GM11168 (cell line): ENCODE results near the gene C1GALT1.
"Not testable (repeated sequence)": the region's sequence is repeated elsewhere in the genome, so short reads cannot be mapped to it uniquely, and the experiment has no call there.

ENCODE experiments used
- in situ Hi-C: fragments of 300-500 bp; cut with MboI; formaldehyde crosslinking; loops from one replicate; pipeline ENCODE4 v1.12.0; 2022; ENCODE audit warnings: low sequenced_read_pairs; ENCODE audit not compliant: unreplicated experiment

Gene C1GALT1

DNA sequence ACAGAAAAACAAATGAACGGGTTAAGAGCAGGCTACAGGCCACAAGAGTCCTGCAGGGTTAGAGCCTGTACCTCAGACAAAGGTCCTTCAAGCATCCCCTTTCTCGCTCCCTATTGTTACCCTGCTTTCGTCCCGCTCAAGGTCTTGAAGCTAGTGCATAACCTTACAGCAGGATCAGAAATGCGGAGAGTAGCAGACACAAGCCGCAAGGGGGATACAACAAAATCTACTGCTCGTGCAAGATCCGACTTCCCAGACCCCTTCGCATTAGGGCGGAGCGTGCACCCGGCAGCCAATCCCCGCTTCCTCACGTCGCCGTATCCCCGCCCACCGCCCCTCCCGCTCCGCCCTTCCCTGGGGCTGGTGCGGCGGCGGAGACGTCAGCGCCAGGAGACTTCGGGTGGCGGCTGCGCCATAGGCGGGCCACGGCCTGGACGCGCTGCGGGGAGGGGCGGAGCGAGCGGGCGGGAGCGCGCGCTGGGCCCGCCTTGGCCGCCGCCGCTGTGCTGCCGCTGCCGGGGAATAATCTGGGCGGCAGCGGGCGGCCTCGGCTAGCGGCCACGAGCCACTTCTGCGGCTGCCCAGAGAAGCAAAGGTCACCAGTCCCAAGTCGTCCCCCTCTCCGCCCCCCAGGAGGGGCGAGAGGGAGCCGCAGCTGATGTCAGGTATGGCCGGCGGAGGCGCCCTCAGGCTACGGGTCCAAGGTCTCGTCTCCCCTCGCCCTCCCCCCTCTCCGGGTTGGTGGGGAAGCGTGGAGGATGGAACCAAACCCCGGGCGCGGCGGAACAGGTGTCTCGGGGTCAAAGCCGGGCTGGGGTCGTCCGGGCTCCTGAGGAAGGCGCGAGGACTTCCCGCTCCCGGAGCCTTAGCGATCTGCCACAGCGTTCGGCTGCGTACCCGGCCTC, at the start of gene C1GALT1:
C1GALT1 (plus strand) TSS at position 389 of the 905 bp plus-strand sequence. CDS start 51,776 bp downstream, outside the sequence.
- in situ Hi-C loops = loop anchor here (10.0 kb wide), 2 partner anchors 72 to 352 kb away; partner anchors contain the start of gene COL28A1

DNA sequence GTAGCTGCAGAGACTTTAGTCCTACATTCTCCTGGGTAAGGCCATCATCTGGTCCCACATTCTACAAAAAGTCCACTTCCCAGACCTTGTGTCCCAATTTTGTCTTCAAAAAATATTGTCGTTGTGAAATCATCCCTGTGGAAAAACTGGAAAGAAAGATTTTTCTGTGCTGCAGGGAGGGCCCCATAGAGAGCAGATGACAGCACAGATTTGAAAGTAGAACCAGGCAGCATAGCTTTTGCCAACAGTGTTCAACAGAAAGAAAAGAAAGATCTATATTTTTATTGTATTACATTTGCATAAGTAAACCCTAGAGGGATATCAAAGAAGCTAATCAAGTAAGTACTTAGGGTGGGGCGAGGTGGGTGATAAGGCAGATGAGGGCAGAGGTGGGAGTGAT, 48.3 kb upstream of the C1GALT1 start:
- in situ Hi-C loops = no loop called here

DNA sequence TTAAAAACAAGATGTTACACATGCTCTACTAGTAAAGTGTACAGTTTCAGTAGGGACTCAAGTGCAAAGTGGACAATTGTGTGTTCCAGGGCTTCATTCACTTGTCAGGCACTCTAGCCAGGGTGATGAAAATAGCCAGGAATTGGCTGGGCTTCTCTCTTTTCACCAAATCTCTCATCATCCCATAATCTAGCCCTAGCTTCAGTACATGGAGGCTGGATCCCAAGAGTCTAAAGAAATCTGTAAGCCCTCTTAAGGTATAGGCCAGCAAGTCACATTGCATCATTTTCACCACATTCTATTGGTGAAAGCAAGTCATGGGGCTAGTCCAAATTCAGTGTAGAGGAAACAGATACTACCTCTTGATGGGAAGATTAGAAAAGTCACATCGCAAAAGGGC, 47.3 kb upstream of the C1GALT1 start:
- in situ Hi-C loops = no loop called here

DNA sequence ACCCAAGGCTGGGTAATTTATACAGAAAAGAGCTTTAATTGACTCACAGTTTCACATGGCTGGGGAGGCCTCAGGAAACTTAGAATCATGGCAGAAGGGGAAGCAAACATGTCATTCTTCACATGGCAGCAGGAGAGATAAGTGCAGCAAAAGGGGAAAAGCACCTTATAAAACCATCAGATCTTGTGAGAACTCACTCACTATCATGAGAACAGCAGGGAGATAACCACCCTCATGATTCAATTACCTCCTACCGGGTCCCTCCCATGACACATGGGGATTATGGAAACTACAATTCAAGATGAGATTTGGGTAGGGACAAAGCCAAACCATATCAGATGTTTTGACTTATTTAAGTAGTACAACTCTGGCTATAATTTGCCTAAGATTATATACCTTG, 46.4 kb upstream of the C1GALT1 start:
- in situ Hi-C loops = not testable (repeated sequence)

DNA sequence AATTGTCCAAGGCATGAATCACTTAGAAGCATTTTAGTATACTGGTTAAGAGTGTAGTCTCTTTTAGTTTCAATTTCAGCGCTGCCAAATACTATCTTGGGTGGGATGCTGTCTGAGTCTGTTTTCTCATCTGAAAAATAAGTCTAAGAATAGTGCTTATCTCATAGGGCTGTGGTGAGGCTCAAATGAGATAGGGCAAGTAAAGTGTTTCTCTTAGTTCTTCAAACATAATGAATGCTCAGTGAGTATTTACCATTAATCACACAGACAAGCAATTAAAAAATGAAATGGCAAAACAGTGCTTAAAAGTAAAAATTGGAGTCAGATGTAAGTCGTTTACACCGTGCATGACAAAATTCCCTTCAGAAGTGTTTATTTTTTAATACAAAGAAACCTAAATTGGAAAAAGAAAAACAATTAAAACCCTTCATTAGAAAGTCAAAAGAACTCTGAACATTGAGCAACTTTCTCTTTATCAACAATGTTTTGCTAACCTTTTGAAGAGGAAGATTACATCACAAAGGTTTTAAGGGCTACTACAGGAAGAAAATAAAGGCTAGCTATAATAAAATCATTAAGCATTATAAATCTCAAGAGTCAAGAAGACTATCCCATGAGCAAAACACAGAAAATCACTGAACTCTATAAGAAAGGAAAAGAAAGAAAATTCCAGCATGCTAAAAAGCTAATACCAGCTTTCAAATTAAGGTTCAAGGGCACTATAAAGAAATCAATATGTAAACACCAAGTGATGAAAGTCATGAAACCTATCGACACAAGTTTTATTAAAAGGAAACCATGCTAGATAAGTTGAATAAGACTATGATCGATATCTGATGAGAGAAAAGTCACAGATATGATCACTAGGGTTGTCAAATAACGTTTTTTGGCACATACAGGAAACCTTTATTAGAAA, 45.6 kb upstream of the C1GALT1 start:
- in situ Hi-C loops = no loop called here

DNA sequence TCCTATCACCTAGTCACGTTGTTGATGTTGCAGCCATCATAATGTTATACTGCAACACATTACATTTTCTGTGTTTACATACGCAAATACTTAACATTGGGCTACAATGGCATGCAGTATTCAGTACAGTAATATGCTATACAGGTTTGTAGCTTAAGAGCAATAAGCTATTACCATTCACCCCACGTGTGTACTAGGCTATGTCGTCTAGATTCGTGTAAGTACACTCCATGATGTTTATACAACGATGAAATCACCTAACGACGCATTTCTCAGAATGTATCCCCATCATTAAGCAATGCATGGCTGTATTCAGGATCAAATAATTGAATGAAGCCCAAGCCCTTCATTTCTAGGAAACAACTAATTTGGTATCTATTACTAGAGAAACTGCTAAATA, 43.4 kb upstream of the C1GALT1 start:
- in situ Hi-C loops = no loop called here

DNA sequence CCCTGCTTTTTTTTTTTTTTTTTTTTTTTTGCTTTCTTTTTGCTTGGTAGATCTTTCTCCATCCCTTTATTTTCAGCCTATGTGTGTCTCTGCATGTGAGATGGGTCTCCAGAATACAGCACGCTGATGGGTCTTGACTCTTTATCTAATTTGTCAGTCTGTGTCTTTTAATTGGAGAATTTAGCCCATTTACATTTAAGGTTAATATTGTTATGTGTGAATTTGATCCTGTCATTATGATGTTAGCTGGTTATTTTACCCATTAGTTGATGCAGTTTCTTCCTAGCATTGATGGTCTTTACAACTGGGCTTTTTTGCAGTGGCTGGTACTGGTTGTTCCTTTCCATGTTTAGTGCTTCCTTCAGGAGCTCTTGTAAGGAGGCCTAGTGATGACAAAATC, 38.9 kb upstream of the C1GALT1 start:
- in situ Hi-C loops = not testable (repeated sequence)

DNA sequence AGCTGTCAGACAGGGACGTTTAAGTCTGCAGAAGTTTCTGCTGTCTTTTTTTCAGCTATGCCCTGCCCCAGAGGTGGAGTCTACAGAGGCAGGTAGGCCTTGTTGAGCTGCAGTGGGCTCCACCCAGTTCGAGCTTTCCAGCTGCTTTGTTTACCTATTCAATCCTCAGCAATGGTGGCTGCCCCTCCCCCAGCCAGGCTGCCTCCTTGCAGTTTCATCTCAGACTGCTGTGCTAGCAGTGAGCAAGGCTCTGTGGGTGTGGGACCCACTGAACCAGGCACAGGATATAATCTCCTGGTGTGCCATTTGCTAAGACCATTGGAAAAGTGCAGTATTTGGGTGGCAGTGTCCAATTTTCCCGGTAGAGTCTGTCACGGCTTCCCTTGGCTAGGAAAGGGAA, 37.2 kb upstream of the C1GALT1 start:
- in situ Hi-C loops = not testable (repeated sequence)

DNA sequence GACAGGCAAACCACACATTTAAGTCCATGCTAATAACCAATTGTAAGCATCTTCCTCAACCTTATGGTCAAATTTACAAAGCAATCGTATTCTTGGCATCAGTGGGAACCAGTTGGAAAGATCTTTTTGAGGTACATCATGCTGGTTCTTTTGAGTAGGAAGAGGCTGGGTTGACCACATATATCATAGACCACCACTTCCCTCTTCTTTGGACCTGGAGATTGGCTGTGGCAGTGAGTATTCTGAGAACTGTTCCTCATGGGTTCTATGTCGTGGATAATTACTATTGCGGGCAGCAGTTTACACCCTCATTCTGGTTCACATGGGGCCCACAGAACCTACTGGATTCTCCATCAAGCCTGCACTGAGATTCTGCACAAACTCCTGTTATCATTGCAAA, 35.5 kb upstream of the C1GALT1 start:
- in situ Hi-C loops = no loop called here

DNA sequence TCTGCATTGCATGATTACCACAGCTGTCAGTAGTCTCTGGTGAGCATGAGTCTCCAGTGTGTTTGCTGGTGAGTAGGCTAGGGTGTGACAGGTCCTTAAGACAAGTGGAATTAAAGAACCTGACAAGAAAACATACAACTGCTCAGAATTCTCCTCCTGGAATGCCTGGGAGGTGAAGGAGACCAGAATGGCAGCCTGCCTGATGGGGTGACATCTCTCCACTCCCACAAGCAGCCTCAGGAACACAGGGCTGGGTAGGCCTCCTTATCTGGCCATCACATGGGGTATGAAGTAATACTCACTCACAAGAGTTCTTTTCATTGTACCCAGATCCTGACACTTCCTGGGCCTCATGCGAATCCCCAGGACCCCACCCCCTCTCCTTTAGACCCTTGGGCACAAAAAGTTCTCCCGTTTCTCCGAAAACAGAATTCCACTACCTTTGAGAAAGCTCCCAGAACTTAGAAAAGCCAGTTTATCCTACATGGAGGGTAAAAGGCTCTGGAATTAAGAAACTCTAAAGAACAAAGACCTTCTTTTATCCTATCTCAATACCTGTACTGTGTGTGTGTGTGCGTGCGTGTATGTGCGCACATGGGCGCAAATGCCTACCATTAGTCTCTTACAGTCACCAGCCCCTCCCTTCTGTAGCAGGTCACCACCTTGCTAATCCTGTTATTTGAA, 33.4 kb upstream of the C1GALT1 start:
- in situ Hi-C loops = no loop called here

DNA sequence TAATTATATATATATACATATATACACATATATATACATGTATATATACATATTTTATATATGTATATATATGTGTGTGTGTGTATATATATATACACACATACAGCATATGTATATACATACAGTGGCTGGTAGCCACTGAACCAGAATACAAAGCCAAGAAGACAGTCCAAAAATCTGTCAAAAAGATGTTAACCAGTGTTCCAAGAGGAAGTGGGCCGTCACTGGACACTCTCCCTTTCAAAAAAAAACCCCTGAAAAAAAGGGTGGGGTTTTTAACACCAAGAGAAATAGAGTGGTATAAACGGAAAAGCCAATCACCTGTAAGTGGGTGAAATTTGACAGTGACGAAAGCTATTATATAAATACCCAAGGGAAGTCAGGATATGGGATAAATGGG, 31.1 kb upstream of the C1GALT1 start:
- in situ Hi-C loops = no loop called here

DNA sequence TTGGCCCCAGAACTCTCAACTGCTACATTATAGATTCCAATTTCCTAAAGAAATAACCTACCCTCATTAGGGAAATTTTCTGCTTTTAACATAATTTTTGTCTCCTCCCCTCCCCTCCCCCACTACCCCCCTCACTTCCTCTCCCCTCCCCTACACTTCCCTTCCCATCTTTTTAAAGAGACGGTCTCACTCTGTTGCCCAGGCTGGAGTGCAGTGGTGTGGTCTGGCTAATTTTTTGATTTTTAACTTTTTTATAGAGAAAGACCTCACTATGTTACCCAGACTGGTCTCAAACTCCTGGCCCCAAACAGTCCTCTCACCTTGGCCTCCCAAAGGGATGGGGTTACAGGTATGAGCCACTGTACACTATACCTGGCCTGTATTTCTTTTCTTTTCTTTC, 30.5 kb upstream of the C1GALT1 start:
- in situ Hi-C loops = no loop called here

DNA sequence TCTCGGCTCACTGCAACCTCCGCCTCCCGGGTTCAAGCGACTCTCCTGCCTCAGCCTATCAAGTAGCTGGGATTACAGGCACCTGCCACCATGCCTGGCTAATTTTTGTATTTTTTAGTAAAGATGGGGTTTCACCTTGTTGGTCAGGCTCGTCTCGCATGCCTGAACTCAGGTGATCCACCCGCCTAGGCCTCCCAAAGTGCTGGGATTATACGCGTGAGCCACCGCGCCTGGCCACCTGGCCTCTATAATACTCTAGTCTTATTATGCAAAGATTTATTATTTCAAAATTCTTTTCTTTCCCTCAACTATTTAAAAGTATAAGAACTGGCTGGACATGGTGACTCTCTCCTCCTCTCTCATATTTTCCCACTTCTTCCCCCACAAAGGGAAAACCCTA, 30.0 kb upstream of the C1GALT1 start:
- in situ Hi-C loops = no loop called here

DNA sequence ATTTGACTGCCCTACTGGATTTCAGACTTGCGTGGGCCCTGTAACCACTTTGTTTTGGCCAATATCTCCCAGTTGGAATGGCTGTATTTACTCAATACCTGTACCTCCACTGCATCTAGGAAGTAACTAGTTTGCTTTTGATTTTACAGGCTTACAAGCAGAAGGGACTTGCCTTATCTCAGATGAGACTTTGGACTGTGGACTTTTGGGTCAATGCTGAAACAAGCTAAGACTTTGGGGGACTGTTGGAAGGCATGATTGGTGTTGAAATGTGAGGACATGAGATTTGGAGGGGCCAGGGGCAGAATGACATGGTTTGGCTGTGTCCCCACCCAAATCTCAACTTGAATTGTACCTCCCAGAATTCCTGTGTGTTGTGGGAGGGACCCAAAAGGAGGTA, 28.0 kb upstream of the C1GALT1 start:
- in situ Hi-C loops = not testable (repeated sequence)

DNA sequence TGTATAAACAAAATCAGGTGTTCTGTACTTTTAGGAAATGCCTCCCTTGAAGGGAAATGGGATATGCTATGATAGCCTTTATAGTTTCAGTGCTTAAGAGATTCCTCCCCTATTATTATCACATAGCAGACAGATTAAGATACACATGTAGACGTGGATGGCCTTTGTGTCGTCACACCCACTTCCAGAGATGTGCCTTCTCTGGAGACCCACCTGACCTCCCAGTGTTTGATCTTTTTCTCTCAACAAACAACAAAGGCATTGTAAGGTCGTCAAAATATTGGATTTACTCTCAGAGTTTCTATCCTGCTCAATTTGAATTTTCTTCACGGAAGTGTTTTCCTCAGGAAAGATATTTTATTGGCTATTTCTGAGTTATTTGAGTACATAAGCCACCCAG, 25.7 kb upstream of the C1GALT1 start:
- in situ Hi-C loops = no loop called here

DNA sequence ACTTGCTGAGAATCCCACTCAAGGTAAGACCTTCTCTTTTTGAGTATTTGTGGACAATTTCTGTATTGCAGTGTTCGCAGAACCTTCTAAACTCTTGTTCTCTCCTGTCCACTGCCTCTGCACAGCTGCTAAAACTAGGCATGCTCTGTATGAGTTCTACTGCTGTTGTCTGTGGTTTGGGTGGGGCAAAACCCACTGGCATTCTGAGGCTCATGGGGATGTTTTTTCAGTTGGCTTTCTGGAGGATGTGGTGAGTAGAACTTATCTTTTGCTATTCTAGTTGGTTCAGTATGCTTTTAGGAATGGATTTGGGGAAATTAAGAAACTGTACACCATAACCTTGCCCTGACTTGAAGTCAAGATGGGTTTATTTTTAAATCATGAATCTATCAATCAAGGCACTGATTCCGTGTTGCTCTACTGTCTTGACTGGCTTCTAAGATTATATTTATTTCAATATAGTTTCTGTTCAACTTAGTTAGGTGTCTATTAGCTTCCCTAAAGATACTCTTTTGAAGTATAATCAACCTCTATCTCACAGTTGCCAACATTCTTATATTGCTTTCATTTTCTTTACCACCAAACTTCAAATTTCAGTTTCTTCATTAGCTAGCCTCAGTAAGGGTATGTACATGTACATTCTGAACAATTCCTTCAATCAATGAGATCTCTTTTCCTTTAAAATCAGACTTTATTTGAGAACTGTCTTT, 25.0 kb upstream of the C1GALT1 start:
- in situ Hi-C loops = no loop called here

DNA sequence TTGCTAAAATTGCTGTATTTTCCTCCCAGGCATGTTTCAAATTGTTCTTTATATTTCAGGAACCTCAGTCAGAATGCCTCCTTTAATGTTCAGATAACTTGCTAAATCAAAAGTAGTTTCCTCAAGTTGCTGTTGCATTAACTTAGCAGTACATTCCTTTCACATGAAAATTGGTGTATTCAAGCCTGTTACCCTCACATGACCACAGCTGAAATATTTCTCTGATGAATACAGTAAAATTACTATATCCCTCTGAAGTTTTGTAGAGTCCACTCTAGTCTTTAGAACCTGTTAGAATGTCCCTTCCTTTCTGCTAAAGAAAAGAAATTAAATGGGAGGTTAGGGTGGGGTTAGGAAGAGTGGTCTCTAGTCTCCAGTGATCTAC, 24.5 kb upstream of the C1GALT1 start:
- in situ Hi-C loops = no loop called here

DNA sequence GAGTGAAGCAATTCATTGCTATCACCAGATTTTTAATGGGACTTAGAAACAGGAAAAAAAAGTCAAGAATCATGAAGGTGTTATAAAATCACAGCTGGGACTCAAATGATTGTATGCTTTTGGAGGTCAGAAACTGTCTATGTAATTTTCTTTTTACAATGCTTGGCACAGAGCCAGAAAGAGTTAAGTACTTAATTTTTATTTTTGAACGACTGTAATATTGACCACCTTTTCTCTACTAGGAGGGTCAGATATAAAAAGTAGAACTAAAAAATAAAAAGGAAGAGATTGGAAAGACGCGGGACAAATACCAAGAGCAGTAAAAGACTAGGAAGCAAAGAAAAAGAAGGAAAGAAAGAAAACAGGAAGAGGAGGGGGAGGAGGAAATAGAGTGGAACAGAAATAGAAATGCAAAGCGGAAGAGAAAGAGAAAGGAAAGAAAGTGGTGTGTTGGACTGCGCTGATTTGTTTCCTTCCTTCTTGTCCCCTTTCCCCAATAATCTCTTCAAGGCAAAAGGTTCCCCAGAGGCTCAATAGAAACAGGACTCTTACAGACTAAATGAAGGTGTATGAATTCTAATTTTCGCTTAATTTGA, 23.2 kb upstream of the C1GALT1 start:
- in situ Hi-C loops = no loop called here

DNA sequence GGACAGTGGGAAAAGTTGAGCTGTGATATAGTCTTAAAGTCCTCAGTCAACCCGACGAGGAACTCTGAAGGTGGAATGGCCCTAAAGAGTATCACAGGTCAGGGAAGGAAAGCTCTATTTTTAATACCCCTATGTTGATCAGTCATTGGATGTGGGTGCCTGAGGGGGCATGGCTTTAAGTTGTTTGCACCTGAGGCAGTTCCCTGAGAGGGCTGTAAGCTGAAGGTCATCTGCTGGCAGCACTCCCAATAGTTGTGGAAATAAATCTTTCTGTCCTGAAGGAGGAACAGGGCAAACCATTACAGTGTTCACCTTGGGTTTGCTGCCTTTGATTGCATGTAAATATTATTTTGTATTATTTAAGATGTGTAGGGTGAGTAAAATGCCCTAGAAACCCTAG, 17.8 kb upstream of the C1GALT1 start:
- in situ Hi-C loops = no loop called here

DNA sequence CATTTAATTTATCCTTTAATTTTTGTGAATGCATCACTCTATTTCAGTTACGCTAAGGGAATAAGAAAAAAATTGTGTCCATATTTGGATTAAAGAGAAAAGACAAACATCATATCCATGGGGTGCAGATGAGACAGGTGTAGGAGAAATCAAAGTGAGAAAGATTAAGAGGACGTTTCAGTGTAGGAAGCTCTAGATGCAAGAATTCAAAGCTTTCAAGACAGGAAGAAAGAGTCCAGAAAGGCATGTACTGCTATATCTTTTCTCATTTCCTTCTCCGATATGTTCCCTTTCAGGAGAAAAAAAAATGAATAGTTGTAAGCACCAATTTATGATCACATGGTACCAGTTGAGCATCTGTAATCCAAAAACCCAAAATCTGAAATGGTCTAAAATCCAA, 17.0 kb upstream of the C1GALT1 start:
- in situ Hi-C loops = no loop called here
